GM21723 (cell line): ENCODE results near the gene USF2.

Experiments
- ATAC-seq: cut with Tn5 transposase; IDR thresholded peaks from one replicate; pipeline ENCODE4 v1.9.1; 2021; ENCODE audit warnings: mild to moderate bottlenecking, moderate library complexity; ENCODE audit not compliant: unreplicated experiment

USF2 gene

DNA sequence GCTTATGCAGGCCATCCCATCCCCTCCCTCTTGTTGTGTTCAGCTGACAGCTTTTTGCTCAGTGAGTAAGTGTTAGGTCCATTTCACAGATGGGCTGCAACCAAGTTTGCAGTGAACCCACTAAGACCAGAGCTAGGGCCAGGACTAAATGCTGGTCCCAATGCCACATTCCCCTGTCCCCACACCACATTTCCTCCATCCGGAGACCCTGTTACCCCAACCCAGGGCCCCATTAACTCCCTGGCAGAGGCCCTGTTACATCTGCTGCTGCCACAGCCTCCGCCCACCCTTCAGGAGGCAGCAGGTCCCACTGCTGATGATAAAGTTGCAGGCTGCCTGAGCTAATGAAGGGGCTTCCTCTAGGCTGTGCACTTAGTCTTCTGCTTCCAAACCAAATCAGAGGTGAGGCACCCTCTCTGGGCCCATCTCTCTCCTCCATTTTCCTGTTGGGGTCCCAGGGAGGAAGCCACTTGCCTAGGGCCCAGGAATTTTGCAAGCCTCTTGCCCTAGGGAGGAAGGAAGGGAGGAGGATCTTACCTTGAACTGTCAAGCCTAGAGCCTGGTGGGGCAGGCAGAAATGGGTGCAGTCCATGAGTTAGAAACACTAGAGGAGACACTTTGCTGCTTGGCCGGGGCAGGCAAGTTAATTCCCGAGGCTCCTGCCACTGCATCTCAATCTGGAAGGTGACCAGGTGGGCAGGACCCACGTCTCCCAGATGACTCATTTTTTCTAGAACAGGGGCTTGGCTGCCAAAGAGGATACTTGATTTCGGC lies 3.4 kb upstream of the USF2 start:
- no peak for ATAC-seq

DNA sequence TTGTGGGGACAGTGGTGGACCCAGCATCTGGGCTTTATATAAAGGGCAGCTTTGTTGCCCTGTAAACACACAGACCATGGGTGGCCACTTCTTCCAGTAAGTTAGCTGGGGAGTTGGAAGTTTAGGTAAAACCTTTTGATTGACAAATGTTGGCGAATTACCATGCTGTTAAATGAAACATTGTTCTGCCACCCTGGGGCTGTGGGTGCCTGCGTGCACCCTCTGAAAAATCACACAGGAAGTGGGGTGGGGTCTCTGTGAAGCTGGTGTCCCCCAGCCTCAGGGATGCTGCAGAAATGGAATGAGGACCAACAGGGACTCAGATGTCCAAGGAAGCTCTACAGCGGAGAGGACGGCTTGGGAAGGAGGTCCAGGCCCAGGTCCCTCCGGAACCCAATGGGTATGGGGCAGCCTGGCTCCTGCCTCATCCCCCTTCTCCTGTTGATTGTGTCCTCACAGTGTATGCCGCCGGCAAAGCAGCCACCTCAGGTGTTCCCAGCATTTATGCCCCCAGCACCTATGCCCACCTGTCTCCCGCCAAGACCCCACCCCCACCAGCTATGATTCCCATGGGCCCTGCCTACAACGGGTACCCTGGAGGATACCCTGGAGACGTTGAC lies 2.8 kb upstream of the USF2 start:
- ATAC-seq = no peak

GRCh38 chr19:35266520-35267352 lies 2.0 kb upstream of the USF2 start:
- no peak for ATAC-seq

GRCh38 chr19:35267353-35267817 lies 1.4 kb upstream of the USF2 start:
- ATAC-seq = no peak

GRCh38 chr19:35267818-35268535 lies 785 bp upstream of the USF2 start:
- peak; percentile 37 for ATAC-seq

GRCh38 chr19:35269438-35270117 lies 816 bp downstream of the USF2 start:
- peak; percentile 65 for ATAC-seq

DNA sequence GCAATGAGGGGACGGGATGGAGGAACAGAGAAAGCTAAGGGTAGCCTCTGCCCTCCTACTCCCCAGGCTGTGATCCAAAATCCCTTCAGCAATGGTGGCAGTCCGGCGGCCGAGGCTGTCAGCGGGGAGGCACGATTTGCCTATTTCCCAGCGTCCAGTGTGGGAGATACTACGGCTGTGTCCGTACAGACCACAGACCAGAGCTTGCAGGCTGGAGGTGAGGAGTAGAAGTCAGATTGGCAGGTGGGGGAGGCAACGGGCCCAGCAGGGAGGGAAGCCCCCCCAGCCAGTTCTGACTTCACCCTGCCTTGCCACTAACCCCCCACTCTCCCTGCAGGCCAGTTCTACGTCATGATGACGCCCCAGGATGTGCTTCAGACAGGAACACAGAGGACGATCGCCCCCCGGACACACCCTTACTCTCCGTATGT lies 1.6 kb downstream of the USF2 start:
- ATAC-seq = no peak

DNA sequence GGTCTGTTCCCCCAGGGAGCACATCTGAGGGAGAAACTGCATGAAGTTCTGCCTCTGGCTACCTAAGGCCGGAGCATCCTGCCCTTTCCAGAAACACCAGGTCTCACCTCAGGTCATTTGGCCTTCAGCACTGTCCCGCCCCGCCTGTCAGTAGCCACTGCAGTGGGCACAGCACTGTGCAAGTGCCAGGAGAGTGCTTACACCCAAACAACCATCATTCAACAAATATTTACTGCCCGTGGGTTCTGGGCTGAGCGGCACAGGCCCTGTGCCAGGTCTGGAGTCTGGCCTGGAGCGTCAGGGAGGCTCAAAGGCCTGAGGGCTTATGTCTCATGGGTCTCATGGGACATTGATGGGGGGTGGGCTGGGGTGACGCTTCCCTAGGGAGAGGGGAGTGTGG lies 2.8 kb downstream of the USF2 start:
- no peak for ATAC-seq

- ATAC-seq = no peak
Measured at GRCh38 chr19:35272122-35272719, 3.5 kb downstream of the USF2 start.

GRCh38 chr19:35272954-35273649 lies 4.3 kb downstream of the USF2 start:
- no peak for ATAC-seq

- ATAC-seq = no peak
Measured at GRCh38 chr19:35273686-35274259, 5.0 kb downstream of the USF2 start.

DNA sequence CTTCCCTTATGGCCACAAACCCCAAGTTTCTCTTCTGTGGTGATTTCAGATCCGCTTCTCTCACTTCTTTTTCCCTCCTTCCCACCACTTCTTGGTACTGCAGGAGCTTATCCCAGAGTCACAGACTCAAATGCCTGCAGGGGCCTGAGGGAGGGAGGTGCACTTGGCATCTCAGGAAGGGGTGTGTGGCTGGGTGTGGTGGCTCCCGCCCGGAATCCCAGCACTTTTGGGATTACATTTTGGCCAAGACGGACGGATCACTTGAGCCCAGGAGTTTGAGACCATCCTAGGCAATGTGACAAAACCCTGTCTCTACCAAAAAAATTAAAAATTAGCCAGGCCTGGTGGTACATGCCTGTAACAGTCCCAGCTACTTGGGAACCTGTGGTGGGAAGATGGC lies 5.6 kb downstream of the USF2 start:
- ATAC-seq = no peak

GRCh38 chr19:35276706-35277281 lies 8.0 kb downstream of the USF2 start:
- no peak for ATAC-seq

DNA sequence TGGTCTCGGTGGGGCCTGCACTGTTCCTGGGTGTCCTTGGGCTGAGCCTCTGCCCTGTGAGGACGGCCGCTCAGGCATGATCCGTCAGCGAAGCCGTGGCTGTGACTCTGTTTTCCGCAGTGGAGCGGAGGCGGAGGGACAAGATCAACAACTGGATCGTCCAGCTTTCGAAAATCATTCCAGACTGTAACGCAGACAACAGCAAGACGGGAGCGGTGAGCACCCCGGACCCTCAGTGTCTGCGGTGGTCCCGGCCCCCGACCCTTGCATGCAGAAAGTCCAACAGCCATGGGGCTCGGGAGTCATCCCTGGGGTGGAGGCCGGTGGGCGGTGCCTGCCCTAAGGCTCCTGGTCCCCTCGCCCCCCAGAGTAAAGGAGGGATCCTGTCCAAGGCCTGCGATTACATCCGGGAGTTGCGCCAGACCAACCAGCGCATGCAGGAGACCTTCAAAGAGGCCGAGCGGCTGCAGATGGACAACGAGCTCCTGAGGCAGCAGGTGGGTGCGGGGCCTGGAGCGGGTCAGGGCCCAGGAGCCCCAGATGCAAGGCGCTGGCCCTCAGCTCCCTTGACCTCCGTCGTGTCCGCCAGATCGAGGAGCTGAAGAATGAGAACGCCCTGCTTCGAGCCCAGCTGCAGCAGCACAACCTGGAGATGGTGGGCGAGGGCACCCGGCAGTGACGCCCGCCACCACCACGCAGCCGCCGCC lies 10.0 kb downstream of the USF2 start:
- no peak for ATAC-seq

DNA sequence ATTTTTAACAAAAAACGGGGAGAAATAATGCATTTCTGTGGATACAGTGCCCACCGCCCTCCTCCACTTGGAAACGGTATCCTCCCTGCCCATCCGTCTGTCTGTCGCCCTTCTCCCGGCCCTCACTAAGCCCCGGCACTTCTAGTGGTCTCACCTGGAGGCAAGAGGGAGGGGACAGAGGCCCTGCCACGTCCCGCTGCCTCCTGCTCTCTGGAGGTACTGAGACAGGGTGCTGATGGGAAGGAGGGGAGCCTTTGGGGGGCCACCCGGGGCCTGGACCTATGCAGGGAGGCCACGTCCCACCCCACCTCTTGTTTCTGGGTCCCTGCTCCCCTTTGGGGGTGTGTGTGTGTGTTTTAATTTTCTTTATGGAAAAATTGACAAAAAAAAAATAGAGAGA lies 10.6 kb downstream of the USF2 start:
- no peak for ATAC-seq

- no peak for ATAC-seq
Measured at GRCh38 chr19:35279985-35280821, 11.4 kb downstream of the USF2 start.

- ATAC-seq = no peak
Measured at GRCh38 chr19:35281303-35281702, 12.5 kb downstream of the USF2 start.
